ENCODE results near the gene CLCNKB. TPM values are rescaled to one million over a fixed set of nuclear protein-coding genes. Genes with fewer than 3 reads are reported as not detected.

Gene CLCNKB
- total RNA-seq, 1 donor from 2014 or later = not detected

GRCh38 chr1:16072616-16073484 lies 29.3 kb downstream of the CLCNKB start:
- DNase-seq (ENCODE audit: extremely low read depth, low read depth, low spot score) = no peak

- DNase-seq (ENCODE audit: extremely low read depth, low read depth, low spot score) = no peak
Observed at GRCh38 chr1:16073490-16074119, 30.0 kb downstream of the CLCNKB start, which contains the start of gene FAM131C. Gene FAM131C (minus strand): TSS chr1:16073651. CDS start chr1:16073442, 209 bp downstream.

- no peak for DNase-seq (ENCODE audit: extremely low read depth, low read depth, low spot score)
Observed at GRCh38 chr1:16074217-16074616, 30.6 kb downstream of the CLCNKB start.

GRCh38 chr1:16075337-16076030 lies 31.9 kb downstream of the CLCNKB start:
- DNase-seq (ENCODE audit: extremely low read depth, low read depth, low spot score) = no peak

- no peak for DNase-seq (ENCODE audit: extremely low read depth, low read depth, low spot score)
Observed at GRCh38 chr1:16076031-16076864, 32.7 kb downstream of the CLCNKB start.

GRCh38 chr1:16076865-16077238 lies 33.3 kb downstream of the CLCNKB start:
- DNase-seq (ENCODE audit: extremely low read depth, low read depth, low spot score) = no peak

GRCh38 chr1:16077406-16078245 lies 34.0 kb downstream of the CLCNKB start:
- DNase-seq (ENCODE audit: extremely low read depth, low read depth, low spot score) = no peak

- DNase-seq (ENCODE audit: extremely low read depth, low read depth, low spot score) = no peak
Observed at GRCh38 chr1:16078925-16079656, 35.5 kb downstream of the CLCNKB start.

GRCh38 chr1:16080422-16081150 lies 37.0 kb downstream of the CLCNKB start:
- no peak for DNase-seq (ENCODE audit: extremely low read depth, low read depth, low spot score)

- DNase-seq (ENCODE audit: extremely low read depth, low read depth, low spot score) = no peak
Observed at GRCh38 chr1:16081636-16082035, 38.1 kb downstream of the CLCNKB start.

- peak; percentile 31 for DNase-seq (ENCODE audit: extremely low read depth, low read depth, low spot score)
Observed at GRCh38 chr1:16082283-16083038, 38.9 kb downstream of the CLCNKB start.

- DNase-seq (ENCODE audit: extremely low read depth, low read depth, low spot score) = no peak
Observed at GRCh38 chr1:16083486-16083885, 39.9 kb downstream of the CLCNKB start.

GRCh38 chr1:16085522-16085921 lies 41.9 kb downstream of the CLCNKB start:
- no peak for DNase-seq (ENCODE audit: extremely low read depth, low read depth, low spot score)

- DNase-seq (ENCODE audit: extremely low read depth, low read depth, low spot score) = no peak
Observed at GRCh38 chr1:16087733-16088132, 44.2 kb downstream of the CLCNKB start.

GRCh38 chr1:16088351-16088911 lies 44.8 kb downstream of the CLCNKB start:
- no peak for DNase-seq (ENCODE audit: extremely low read depth, low read depth, low spot score)

- DNase-seq (ENCODE audit: extremely low read depth, low read depth, low spot score) = no peak
Observed at GRCh38 chr1:16088996-16089395, 45.4 kb downstream of the CLCNKB start.

- no peak for DNase-seq (ENCODE audit: extremely low read depth, low read depth, low spot score)
Observed at GRCh38 chr1:16090076-16090826, 46.7 kb downstream of the CLCNKB start.

Measured in glomerular endothelial cell (primary cell).